NCI-H2227 (cell line): ENCODE data around the gene SAMD15.
"Not testable (repeated sequence)": the region's sequence is repeated elsewhere in the genome, so short reads cannot be mapped to it uniquely, and the experiment has no call there.

Experiments used
- DNase-seq: peaks from one replicate; lab custom pipeline; 2025; ENCODE audit not compliant: unreplicated experiment; lab: John Stamatoyannopoulos, UW

The SAMD15 gene

GRCh38 chr14:77376771-77377501 is at the start of gene SAMD15, which contains the start of gene TMED8:
SAMD15 (plus strand) TSS chr14:77377379; CDS start chr14:77377419, 40 bp downstream.
TMED8 (minus strand) TSS chr14:77377094; CDS start chr14:77377053, 41 bp downstream.
- peak; percentile 87 for DNase-seq

- no peak for DNase-seq
Observed at GRCh38 chr14:77329872-77330271, 47.3 kb upstream of the SAMD15 start.

- DNase-seq, result no peak
Observed at GRCh38 chr14:77335576-77335975, 41.6 kb upstream of the SAMD15 start.

- DNase-seq, result not testable (repeated sequence)
Observed at GRCh38 chr14:77337255-77337654, 39.9 kb upstream of the SAMD15 start.

GRCh38 chr14:77337880-77338279 is 39.3 kb upstream of the SAMD15 start:
- no peak for DNase-seq

GRCh38 chr14:77338302-77338701 is 38.9 kb upstream of the SAMD15 start:
- no peak for DNase-seq

- DNase-seq, result no peak
Observed at GRCh38 chr14:77339407-77339806, 37.8 kb upstream of the SAMD15 start.

- no peak for DNase-seq
Observed at GRCh38 chr14:77340389-77340788, 36.8 kb upstream of the SAMD15 start.

GRCh38 chr14:77342726-77343397 is 34.3 kb upstream of the SAMD15 start:
- no peak for DNase-seq

GRCh38 chr14:77343662-77344061 is 33.5 kb upstream of the SAMD15 start:
- no peak for DNase-seq

- DNase-seq, result no peak
Observed at GRCh38 chr14:77344377-77344996, 32.7 kb upstream of the SAMD15 start.

GRCh38 chr14:77346495-77346894 is 30.7 kb upstream of the SAMD15 start:
- no peak for DNase-seq

GRCh38 chr14:77347751-77348150 is 29.4 kb upstream of the SAMD15 start:
- no peak for DNase-seq

GRCh38 chr14:77353469-77354141 is 23.6 kb upstream of the SAMD15 start:
- DNase-seq, result no peak

- no peak for DNase-seq
Observed at GRCh38 chr14:77355811-77356210, 21.4 kb upstream of the SAMD15 start.

- no peak for DNase-seq
Observed at GRCh38 chr14:77356899-77357298, 20.3 kb upstream of the SAMD15 start.

GRCh38 chr14:77359626-77360025 is 17.6 kb upstream of the SAMD15 start:
- DNase-seq, result no peak

- DNase-seq, result no peak
Observed at GRCh38 chr14:77364146-77364545, 13.0 kb upstream of the SAMD15 start.

GRCh38 chr14:77369285-77369684 is 7.9 kb upstream of the SAMD15 start:
- DNase-seq, result no peak

- peak; percentile 48 for DNase-seq
Observed at GRCh38 chr14:77372304-77372841, 4.8 kb upstream of the SAMD15 start.
